ENCODE measurements around the gene SEC61G.

The SEC61G gene

DNA sequence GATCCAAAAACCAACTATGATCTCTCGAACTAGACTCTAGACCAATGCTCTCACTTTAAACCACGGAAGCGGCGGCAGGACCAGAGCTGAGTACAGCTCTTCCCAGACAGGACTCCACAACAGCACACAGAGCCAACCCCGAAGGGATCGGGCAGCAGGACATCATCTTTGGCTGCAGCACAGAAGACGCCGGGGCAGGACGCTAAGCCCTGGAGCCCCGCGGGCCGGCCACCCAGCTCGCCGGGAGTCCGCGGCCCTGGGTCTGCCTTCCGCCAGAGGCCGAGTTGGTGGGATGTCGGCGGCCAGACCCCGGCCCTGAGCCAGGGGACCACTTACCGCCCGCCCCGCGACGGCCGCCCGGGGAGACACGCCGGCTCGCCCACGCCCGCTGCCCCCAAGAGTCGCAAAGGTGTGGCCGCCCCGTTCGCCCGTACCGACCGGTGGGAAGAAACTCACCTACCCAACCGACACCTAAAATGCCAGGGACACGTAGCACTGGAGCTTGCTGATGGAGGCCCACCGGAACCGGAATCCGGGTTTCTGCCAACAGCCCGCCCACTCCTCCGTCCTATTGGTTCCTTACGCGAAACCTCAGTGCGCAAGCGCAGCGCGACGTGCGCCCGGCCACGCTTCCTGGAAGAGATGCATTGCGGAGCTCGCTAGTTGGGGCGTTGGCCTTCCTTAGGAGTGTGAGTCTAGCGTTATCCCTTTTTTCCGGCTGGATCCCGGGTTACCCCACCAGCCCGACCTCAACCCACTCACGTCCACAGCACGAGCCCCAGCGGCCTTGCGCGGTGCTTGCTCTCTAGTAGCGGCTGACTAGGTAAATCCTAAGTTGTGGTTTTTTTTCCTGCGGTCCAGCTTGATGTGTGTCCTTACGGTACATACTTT, at the start of gene SEC61G:
Gene SEC61G, minus strand, starts transcription at position 510 of the 891 bp plus-strand sequence. CDS start 1,623 bp downstream, outside the sequence.
- DNase-seq: peak; percentile 94

DNA sequence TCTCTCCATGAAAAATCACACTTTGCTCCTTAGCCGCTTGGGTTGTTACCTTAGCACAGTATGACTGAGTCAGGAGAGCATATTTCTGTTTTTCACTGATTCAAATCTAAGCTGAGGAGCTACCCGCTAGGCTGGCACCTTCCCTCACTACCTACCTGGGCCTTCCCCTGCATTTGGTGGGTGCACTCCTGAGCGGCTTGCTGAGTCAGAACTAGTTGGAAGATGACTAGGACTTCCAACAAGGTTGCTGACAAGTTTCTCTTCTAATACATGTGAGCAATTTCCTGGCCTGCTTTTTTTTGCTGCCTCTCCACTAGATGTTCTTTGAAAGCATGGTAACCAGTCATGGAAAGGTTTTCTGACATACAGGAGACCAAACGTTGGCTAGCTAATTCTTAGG, 43.8 kb upstream of the SEC61G start:
- DNase-seq: no peak

DNA sequence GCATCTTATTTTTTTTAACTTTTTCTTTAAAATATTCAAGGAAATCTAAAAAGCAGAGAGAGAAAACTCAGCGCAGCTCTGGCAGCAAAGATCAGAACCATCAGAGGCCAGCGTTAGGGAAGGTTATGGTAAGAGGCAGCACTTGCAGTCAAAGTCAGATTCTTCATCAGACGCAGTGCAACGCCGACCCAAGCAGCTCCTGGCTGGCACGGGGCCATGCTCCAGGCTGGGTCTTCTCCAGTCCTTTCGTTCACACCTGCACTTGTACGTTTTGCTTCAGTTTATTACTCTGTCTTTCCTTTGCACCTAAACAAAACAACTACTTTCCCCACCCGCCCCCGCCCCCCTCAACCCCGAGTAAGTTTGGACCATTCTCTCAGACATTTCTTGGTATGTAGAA, 43.1 kb upstream of the SEC61G start:
- DNase-seq: no peak

DNA sequence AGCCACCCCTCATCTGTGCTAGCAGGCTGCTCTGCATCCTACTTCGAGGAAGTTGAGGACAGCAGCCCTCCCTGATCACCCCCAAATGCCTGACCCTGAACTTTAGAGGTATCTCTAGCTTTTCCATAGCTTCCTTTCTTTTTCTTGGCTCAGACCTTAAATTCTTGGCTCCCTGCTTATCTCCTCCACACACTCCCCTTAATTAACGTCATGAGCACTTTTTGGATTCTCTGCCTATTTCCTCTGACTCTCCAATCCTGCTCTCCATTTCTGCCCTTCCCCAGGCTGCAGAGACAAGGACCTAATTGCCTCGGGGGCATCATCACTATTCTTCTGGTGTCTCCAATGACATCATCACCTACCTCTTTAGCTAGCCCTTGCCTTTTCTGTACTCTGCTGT, 40.8 kb upstream of the SEC61G start:
- DNase-seq: no peak

DNA sequence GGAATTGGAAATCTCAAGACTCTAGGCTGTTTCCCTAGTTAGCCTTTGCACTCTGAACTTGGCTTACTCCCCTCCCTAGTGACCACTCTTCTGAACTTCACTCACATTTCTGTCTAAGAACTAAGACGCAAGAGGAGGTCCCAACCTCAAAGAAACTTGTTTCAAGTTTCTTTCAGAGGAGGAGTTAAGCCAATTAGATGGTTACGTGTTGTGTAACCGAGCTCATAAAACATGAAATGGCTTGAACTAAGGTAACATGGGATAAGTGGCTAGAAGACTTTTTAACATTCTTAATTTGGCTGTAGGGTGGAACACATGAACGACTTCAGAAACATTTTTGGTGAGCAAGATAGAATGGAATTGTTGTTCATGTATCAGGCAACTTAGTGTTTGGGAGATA, 39.5 kb upstream of the SEC61G start:
- DNase-seq: no peak

DNA sequence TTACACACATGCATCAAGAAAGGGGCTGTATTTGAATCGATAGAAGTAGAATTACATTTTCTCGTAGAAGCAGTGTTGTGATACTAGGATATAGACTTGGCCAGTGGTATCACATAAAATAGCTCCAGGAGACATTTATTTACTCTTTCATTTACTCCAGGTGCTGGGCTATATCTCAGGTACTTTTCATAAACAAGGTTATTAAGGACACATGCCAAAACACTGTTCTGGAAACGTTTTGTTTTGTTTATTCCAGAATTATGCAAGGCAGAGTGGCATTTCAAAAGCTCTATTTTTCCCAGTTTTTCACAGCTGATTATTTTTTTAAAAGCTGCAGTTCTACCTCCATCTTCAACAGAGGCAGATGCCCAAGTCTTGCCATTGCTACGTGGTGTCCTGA, 37.8 kb upstream of the SEC61G start:
- DNase-seq: no peak

DNA sequence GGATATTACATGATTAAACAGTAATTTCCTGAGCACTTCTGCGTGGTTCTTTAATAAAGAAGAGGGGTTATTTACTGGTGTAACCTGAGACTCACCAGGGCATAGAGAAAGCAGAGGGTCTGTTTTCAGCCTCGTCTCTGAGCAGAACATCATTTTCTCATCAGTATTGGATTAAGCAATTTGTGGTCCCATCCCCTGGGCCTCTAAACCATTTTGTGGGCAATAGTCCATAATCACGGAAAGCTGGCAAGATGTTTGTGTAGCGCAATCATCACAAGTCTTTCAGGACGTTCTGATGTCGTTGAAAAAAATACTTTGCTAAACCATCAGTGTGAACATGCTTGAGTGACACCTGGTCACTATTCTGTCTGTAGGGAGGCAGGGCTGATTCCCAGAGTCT, 37.1 kb upstream of the SEC61G start:
- DNase-seq: no peak

DNA sequence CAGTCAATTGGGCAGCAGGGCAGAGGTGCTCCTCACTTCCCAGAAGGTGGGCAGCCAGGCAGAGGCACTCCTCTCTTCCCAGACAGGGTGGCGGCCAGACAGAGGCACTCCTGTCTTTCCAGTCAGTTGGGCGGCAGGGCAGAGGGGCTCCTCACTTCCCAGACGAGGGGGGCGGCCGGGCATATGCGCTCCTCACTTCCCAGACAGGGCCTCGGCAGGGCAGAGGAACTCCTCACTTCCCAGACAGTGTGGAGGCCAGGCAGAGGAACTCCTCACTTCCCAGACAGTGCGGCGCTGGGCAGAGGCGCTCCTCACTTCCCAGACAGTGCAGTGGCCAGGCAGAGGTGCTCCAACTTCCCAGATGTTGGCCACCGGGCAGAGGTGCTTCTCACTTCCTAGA, 33.4 kb upstream of the SEC61G start:
- no peak for DNase-seq

DNA sequence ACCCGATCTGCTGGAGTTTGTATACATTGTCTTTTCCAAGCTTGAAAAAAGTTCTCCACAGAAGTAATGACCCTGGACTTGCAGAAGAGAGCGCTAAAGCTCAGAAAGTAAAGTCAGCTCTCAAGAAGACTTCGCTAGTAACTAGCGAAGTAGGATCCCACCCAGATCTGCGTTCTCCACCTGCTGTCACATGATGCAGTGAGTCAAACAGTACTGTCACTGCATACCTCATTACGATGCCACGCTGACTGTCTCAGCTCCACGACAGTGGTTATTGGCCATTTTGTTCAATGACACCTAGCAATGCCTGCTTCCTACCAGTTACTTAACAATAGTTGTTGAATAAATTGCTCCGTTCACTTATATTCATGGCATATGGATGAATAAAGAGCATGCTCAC, 29.7 kb upstream of the SEC61G start:
- DNase-seq: peak; percentile 3

DNA sequence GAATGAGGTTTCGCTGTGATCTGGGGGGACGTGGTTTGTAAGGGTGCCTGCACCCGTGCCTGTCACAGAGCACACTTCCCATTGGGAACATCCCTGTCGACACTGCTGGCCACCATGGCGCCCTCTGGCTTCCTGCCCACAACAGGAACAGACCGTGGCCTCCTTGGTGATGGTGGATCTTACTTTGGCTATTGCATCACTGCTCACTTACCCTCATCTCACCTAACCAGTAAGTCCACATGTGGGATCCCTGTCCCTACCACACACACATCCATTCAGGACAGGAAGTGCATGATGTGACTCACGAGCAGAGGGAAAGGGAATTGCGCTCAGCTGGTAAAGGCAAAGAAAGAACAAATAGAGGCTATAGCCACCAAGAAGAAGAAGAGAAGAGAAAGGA, 26.2 kb upstream of the SEC61G start:
- no peak for DNase-seq

DNA sequence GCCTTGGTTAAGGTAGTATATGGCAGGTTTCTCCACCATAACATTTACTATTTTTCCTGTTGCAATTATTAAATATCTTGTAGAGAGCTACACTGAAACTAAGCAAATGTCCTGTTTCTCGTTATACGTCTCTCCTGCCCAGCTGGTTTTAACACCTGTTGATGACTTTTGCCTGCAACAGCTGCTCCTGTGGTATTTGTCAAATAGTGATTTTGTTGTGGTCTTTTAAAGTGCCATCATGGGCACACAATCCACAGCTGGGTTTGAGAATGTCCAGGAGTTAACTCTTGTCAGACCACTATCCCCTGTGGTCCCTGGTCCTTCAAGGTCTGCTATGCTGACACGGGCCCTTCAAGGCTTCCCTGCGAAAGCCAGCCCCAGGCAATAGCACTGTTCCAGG, 24.9 kb upstream of the SEC61G start:
- DNase-seq: no peak

DNA sequence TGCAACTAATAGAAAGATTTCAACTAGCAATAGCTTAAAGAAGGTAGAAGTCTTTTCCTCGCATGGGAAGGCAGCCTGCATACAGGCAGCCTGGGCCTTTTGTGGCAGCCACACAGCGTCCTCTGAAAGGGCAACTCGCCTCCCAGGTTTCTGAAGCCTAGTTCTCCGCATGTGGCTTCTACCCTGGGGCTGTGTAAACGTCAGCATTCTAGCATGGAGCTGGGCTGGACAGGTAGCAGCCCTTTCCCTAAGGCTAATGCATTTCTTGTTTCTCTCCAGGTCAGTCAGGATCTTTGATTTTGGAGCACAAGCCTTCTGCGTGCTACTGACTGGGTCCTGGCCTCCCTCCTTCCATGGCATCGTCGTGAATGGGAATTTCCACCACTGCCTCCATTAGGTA, 23.8 kb upstream of the SEC61G start:
- DNase-seq: no peak

DNA sequence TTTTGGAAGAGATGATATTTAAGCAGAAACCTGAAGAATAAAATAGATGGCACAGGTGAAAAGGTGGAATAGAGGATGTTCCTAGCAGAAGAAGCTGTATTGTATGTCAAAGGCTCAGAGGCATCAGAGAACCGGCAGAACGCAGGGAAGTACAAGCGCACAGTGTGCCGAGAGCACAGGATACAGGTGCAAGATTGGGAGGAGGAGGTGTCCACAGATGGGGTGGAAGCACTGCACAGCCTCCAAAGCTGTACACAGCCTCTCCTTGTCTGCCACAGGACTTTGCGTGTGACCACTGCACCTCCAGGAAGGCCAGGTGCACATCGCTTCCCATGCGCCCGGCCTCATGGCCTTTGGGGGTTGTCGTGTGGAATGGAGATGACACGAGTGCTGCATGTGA, 23.3 kb upstream of the SEC61G start:
- no peak for DNase-seq

DNA sequence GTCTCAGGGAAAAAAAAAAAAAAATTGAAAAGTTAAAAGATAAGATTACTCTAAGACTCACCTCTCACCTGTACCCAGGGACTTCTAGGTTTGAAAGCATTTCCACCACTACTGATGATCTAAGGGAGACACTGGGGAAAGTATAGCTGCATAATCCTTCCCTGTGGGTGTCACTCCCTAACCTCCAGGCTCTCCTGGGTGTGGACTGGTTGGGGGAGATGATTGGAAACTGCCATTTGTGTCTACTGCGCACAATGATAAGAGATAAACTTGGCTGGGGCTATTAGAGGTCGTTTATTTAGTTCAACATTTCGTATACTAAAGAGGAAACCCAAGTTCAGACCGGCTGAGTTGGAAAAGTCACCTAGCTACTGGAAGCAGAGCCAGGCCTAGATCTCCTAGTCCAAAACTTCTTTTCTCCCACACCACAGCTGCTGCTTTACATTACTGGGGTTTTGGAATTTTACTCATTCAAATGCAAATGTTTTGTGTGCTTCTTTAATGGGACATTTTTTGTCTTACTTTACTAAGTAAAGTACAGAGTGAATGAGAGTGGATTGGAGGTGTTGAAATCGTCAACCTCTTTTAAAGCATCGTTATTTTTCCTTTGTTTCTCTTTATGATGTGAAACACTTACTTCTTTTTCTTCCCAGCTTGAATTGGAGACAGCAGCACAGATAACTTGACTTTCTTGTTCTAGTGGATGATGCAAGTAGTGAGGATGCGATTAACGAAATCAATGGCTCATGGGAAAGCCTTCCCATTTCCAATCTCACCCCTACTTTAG, 22.3 kb upstream of the SEC61G start:
- peak; percentile 3 for DNase-seq

DNA sequence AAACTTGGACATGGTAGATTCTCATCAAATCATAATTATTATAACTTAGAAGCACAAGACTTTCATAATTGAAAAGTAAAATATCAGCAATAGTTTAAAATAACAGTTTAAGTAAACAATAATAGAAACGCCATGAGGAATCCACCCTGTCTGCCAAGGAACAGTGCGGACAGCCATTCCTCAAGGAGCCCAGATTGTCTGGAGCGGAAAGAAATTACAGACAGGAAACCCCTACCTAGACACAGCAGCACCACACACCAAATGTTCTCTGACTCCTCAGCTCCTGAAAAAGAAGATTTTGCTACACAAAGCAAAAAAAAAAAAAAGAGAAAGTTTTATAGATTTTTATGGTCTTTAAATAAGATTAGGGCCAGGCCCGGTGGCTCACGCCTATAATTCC, 21.5 kb upstream of the SEC61G start:
- no peak for DNase-seq

DNA sequence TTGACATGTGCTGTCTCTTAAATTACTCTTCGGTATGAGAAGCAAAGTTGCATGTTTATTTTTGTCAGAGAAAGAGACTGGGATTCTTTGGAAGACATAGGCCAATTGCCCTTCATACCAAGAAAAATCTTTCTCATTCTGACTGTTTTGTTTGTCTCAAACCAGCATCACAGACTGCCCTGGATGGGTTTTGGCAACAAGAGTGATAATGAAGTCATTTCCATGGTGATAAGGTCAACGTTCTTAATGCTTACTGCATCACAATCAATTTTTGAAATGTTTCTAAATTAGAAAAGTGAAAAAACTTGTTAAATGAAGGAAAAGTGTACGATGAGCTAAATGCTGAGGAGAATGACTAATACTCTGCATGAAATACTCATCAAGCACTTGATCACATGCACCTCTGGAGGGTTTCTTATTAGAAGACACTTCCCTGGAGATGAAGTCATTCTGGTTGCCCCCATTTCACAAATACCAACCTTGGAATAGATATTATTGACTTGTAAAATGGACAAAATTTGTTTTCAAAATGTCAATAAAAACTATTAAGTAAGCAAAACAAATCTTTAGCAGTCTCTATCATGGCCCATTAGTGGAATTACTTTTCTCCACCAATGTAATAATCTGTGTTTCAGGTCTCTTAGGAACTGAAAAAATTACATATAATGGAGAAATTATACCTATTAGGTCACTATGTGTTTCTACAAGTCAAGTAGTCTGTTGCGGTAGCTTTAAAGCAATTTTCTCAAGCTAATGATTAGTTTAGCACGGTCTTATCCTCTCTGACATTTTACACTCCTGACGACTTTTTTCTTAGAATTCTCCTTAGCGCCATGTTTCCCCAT, 19.9 kb upstream of the SEC61G start:
- DNase-seq: no peak

DNA sequence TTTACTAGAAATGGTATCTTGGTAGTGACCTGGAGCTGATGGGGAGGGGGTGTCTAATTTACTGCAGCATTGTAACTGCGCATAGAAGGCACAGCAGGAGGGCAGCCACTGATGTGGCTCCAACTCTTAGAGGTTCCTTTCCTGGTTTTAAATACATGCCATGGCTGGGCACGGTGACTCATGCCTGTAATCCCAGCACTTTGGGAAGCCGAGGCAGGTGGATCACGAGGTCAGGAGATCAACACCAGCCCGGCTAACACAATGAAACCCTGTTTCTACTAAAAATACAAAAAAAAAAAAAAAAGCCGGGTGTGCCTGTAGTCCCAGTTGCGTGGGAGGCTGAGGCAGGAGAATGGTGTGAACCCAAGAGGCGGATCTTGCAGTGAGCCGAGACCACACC, 19.2 kb upstream of the SEC61G start:
- DNase-seq: no peak

DNA sequence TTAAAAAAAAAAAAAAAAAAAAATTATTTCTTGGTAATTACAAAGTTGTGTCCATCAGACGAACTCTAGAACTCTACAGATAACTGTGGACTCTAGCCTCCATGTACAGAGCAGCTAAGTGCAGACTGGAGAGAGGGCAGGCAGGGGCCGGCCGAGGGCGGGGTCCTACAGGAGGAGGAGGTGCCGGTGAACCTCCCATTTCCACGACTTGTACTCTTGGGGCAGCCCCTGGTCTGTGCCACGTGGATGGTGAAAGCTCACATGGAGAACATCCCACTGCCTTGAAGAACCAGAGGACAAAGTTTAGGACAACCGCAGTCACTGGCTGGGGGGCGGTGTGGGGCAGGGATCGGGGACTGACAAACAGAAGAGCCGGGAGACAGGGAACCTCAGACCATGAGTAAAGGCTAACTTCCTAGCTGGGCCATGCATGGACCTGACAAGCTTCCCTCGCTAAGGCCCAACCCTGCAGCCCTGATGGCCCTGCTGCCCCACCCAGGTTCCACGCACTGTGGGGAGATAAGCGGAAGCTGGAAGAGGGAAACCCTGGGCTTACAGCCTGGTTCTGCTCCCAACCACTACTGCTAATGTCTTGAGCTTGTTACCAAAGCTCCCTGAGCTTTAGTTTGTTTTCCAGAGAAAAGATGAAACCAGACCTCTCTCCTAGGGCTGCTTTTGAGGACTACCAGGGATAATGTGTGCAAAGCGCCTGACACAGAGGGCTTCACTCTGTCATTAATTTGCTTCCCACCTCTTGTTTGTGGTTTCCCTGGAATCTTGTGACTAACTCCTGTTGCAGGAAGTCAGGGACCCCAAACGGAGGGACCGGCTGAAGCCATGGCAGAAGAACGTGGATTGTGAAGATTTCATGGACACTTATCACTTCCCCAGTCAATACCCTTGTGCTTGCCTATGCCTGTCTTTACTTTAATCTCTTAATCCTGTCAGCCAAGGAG, 16.1 kb upstream of the SEC61G start:
- DNase-seq: no peak

DNA sequence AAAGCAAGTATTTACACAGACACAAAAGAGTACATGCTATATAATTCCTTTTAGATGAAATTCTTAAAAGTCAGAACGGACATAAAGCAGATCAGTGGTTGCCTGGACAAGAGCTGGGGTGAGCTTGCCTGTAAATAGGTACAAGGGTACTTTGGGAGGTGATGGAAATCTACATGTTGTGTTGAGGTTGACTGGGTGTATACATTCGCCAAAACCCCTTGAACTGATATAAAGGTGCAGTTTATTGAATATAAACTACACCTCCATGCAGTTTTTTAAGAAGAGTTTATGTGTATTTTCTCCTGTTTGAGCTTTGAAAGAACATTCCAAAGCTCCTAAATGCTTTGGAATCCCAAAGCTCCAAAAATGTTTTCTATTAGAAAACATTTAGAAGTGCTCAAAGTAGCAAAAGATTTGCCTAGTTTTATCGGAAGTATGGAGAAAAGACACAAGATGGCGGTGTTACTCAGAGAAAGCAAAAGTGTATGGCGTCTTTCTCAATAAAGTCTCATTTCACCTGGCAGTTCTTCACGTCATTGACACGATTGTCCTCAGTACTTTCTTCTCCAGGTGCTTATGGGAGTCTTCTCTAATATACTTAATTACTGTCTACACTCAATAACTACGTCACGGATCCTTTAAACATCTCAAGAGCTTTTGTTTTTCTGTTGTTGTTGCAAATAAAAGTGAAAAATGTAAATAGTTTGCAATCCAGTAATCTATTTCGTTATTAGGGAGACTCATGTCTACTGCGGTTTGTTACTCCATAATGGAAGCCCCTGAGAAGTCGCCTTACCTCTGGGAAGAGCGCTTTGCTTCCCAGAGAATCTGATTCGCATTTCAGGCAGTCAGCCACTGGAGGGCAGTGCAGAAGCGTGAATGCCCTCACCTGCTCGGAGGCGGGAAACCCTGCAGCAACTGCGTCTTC, 14.7 kb upstream of the SEC61G start:
- peak; percentile 76 for DNase-seq

DNA sequence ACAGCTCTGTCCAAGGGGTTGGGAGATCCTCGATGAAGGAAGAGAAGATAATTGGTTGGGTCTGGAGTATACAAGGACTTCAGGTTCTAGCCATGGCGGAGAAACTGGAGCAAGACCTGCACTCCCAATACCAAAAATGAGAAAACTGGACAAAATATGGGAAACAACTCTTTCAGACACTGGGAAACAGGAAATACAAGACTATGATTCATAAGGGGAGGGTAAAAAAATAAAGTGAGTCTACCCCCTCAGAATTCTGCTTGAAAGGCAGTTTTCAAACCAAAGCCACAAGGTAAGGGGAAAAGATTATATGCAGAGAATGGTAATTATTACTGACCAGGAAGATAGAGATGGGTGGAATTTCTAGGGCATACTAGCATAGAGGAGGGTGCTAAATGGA, 10.2 kb upstream of the SEC61G start:
- no peak for DNase-seq

DNA sequence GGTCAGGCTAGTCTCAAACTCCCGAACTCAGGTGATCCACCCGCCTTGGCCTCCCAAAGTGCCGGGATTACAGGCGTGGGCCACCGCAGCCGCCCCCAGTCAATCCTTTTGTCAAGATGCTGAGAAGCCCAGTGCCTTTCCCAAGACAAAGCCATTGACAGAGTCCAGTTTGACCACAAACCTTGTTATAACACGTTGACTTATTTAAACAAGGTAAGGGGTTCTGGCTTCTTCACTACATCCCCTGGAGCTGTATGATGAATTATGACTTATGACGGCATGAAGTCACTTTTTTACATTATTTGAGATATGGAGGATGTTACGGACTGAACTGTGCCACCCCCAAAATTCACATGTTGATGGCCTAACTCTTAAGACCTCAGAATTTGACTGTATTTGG, 5.8 kb upstream of the SEC61G start:
- DNase-seq: no peak

Measured in OCI-M1 (cell line).